Panc1 (cell line): ENCODE results near the gene OR2AE1.

Experiments
- CTCF ChIP-seq: fragments of 450-650 bp; IDR thresholded peaks from 2 replicates; pipeline ENCODE4 v1.5.1; 2017; ENCODE audit warnings: mild to moderate bottlenecking
- POLR2AphosphoS5 ChIP-seq: IDR thresholded peaks from 2 replicates; pipeline ENCODE4 v1.6.1; 2012; ENCODE audit warnings: mild to moderate bottlenecking, low read depth, low read length, moderate library complexity
- REST ChIP-seq, 2 experiments: IDR thresholded peaks; 2 replicates each; pipeline ENCODE4 v1.6.1; 2011 to 2012; ENCODE audit warnings: low read depth in 2 of 2, control low read depth in 1 of 2, low read length in 1 of 2, mild to moderate bottlenecking in 1 of 2, moderate library complexity in 1 of 2; ENCODE audit not compliant: insufficient read depth in 1 of 2
- SIN3A ChIP-seq: IDR thresholded peaks from 2 replicates; pipeline ENCODE4 v1.6.1; 2012; ENCODE audit warnings: low read depth, mild to moderate bottlenecking, low read length, moderate library complexity, borderline replicate concordance; ENCODE audit not compliant: insufficient read depth
- TCF7L2 ChIP-seq: IDR thresholded peaks from 2 replicates; pipeline ENCODE4 v1.6.1; 2011; ENCODE audit warnings: mild to moderate bottlenecking, low read depth, low read length, inconsistent platforms

- no peak for TF ChIP-seq POLR2AphosphoS5
- no peak for TF ChIP-seq CTCF
- no peak for TF ChIP-seq REST (IDR thresholded peaks at IDR 0.05; ENCODE audit: insufficient read depth in 1 of 2, low read depth in 2 of 2, low read length in 1 of 2)
- TF ChIP-seq SIN3A, result no peak
- TF ChIP-seq TCF7L2, result no peak
Measured at GRCh38 chr7:99876491-99876890, 342 bp downstream of the OR2AE1 start.
